IMR-90 (cell line): ENCODE measurements around the gene CST11. TPM values are rescaled to one million over a fixed set of nuclear protein-coding genes. Genes with fewer than 3 reads are reported as not detected.
A peak's percentile ranks its signal among the peaks of the same experiment; 100 is the strongest.

Source experiments
- ATAC-seq: fragments of 200-7000 bp; cut with Tn5 transposase; 2 replicates; pipeline ENCODE4 v1.9.1; 2020; ENCODE audit warnings: low read depth, mild to moderate bottlenecking, moderate library complexity
- BruUV-seq: library from RNA; stranded (reverse); fragments of 400-500 nt; replicated peaks from 2 replicates; lab custom pipeline; 2021; lab: Mats Ljungman, UMichigan
- CTCF ChIA-PET: fragments of 300-600 bp; formaldehyde crosslinking; extraction: SDS; loops from one replicate; lab custom pipeline; 2021; ENCODE audit warnings: antibody characterized with exemption; lab: Yijun Ruan, JAX
- POLR2A ChIA-PET: fragments of 300-600 bp; sonication (Branson Sonifier 250); formaldehyde crosslinking; loops from one replicate; lab custom pipeline; 2022; ENCODE audit warnings: antibody characterized with exemption; ENCODE audit not compliant: unreplicated experiment; lab: Charles Lee
- DNase-seq: peaks from one replicate; pipeline ENCODE4 v3.0.0; 2013
- H2AFZ ChIP-seq: replicated peaks from 2 replicates; pipeline ENCODE3; 2013; ENCODE audit warnings: low read length, mild to moderate bottlenecking; ENCODE audit not compliant: poor library complexity
- H2AK5ac ChIP-seq: 2 replicates; pipeline ENCODE4 v1.6.1; 2013; ENCODE audit warnings: low read depth, low read length, inconsistent platforms
- H2AK9ac ChIP-seq: replicated peaks from 2 replicates; pipeline ENCODE3; 2013; ENCODE audit warnings: mild to moderate bottlenecking, low read depth, low read length, moderate library complexity; ENCODE audit not compliant: poor library complexity
- H2BK120ac ChIP-seq: 2 replicates; pipeline ENCODE4 v1.6.1; 2013; ENCODE audit warnings: low read depth, low read length, inconsistent platforms
- H2BK15ac ChIP-seq: 3 replicates; pipeline ENCODE4 v1.6.1; 2013; ENCODE audit warnings: low read depth, low read length, inconsistent platforms
- H2BK20ac ChIP-seq: 2 replicates; pipeline ENCODE4 v1.6.1; 2013; ENCODE audit warnings: low read depth, mild to moderate bottlenecking, inconsistent platforms, low read length, moderate library complexity
- H2BK5ac ChIP-seq: 2 replicates; pipeline ENCODE4 v1.6.1; 2013; ENCODE audit warnings: mild to moderate bottlenecking, low read depth, low read length, inconsistent platforms; ENCODE audit not compliant: poor library complexity, severe bottlenecking
- H3K14ac ChIP-seq: replicated peaks from 2 replicates; pipeline ENCODE4 v1.6.1; 2013; ENCODE audit warnings: low read depth, low read length, inconsistent platforms
- H3K18ac ChIP-seq: 2 replicates; pipeline ENCODE4 v1.6.1; 2013; ENCODE audit warnings: low read depth, low read length, control low read depth
- H3K23ac ChIP-seq: 2 replicates; pipeline ENCODE4 v1.6.1; 2013; ENCODE audit warnings: low read depth, low read length, inconsistent platforms
- H3K27ac ChIP-seq: 2 replicates; pipeline ENCODE4 v1.5.1; 2013; ENCODE audit warnings: mild to moderate bottlenecking, control low read depth, low read length; ENCODE audit not compliant: insufficient read depth
- H3K27me3 ChIP-seq: 2 replicates; pipeline ENCODE4 v1.6.1; 2013; ENCODE audit warnings: low read length; ENCODE audit not compliant: control insufficient read depth, insufficient read depth
- H3K36me3 ChIP-seq: 2 replicates; pipeline ENCODE4 v1.6.1; 2013; ENCODE audit warnings: low read length, mixed read lengths; ENCODE audit not compliant: control insufficient read depth, insufficient read depth
- H3K4ac ChIP-seq: 2 replicates; pipeline ENCODE4 v1.6.1; 2013; ENCODE audit warnings: low read depth, low read length, inconsistent platforms
- H3K4me1 ChIP-seq: 2 replicates; pipeline ENCODE4 v1.6.1; 2013; ENCODE audit warnings: low read length, mixed read lengths; ENCODE audit not compliant: control insufficient read depth, insufficient read depth
- H3K4me2 ChIP-seq: 2 replicates; pipeline ENCODE4 v1.6.1; 2013; ENCODE audit warnings: low read depth, mild to moderate bottlenecking, control low read depth, low read length, moderate library complexity
- H3K4me3 ChIP-seq: 2 replicates; pipeline ENCODE4 v1.5.1; 2013; ENCODE audit warnings: low read depth, mild to moderate bottlenecking, control low read depth, low read length, moderate library complexity; ENCODE audit not compliant: insufficient read depth
- H3K56ac ChIP-seq: 2 replicates; pipeline ENCODE4 v1.6.1; 2013; ENCODE audit warnings: low read length, inconsistent platforms; ENCODE audit not compliant: insufficient read depth; ENCODE audit errors: extremely low read depth
- H3K79me1 ChIP-seq, 2 experiments: 2 replicates each; pipeline ENCODE4 v1.6.1; 2013; ENCODE audit warnings: low read length in 2 of 2, inconsistent platforms in 1 of 2, low read depth in 1 of 2
- H3K9ac ChIP-seq: 2 replicates; pipeline ENCODE4 v1.6.1; 2013; ENCODE audit warnings: low read depth, low read length, control low read depth
- H3K9me1 ChIP-seq: 2 replicates; pipeline ENCODE4 v1.6.1; 2013; ENCODE audit warnings: low read length, inconsistent platforms; ENCODE audit not compliant: insufficient read depth
- H3K9me3 ChIP-seq: 2 replicates; pipeline ENCODE4 v1.6.1; 2013; ENCODE audit warnings: low read length; ENCODE audit not compliant: control insufficient read depth, insufficient read depth
- H4K20me1 ChIP-seq: 2 replicates; pipeline ENCODE4 v1.6.1; 2013; ENCODE audit warnings: low read length, inconsistent platforms; ENCODE audit not compliant: insufficient read depth
- H4K5ac ChIP-seq: 2 replicates; pipeline ENCODE4 v1.6.1; 2013; ENCODE audit warnings: mild to moderate bottlenecking, low read depth, low read length, control low read depth
- H4K8ac ChIP-seq, 2 experiments: 2 replicates each; pipeline ENCODE4 v1.6.1; 2013; ENCODE audit warnings: low read depth in 2 of 2, low read length in 2 of 2, control low read depth in 1 of 2, inconsistent platforms in 1 of 2
- H4K91ac ChIP-seq: 2 replicates; pipeline ENCODE4 v1.6.1; 2013; ENCODE audit warnings: low read depth, low read length, inconsistent platforms; ENCODE audit not compliant: insufficient read depth
- BHLHE40 ChIP-seq: fragments of 150-350 bp; IDR thresholded peaks from 2 replicates; pipeline ENCODE4 v1.6.1; 2016; ENCODE audit warnings: mild to moderate bottlenecking, low read depth, low read length
- CEBPB ChIP-seq: IDR thresholded peaks from 2 replicates; pipeline ENCODE4 v1.6.1; 2012; ENCODE audit warnings: low read depth, low read length, improper control_type of control experiment
- CHD1 ChIP-seq: IDR thresholded peaks from 2 replicates; pipeline ENCODE4 v1.6.1; 2012; ENCODE audit warnings: low read depth, low read length, improper control_type of control experiment
- CTCF ChIP-seq: conservative IDR thresholded peaks from 2 replicates; pipeline ENCODE4 v1.5.1; 2012; ENCODE audit warnings: mild to moderate bottlenecking, low read depth, low read length, improper control_type of control experiment
- ELK1 ChIP-seq: fragments of 150-350 bp; IDR thresholded peaks from 2 replicates; pipeline ENCODE4 v1.6.1; 2016; ENCODE audit warnings: low read depth, mild to moderate bottlenecking, low read length, moderate library complexity, borderline replicate concordance
- MAFK ChIP-seq: IDR thresholded peaks from 2 replicates; pipeline ENCODE4 v1.6.1; 2012; ENCODE audit warnings: low read depth, low read length, improper control_type of control experiment
- NFE2L2 ChIP-seq: fragments of 150-350 bp; IDR thresholded peaks from 2 replicates; pipeline ENCODE4 v1.6.1; 2016; ENCODE audit warnings: low read depth, mild to moderate bottlenecking, low read length
- POLR2A ChIP-seq: IDR thresholded peaks from 2 replicates; pipeline ENCODE4 v1.6.1; 2012; ENCODE audit warnings: mild to moderate bottlenecking, low read depth, low read length
- RAD21 ChIP-seq: IDR thresholded peaks from 2 replicates; pipeline ENCODE4 v1.6.1; 2012; ENCODE audit warnings: low read length, improper control_type of control experiment
- RCOR1 ChIP-seq: IDR thresholded peaks from 2 replicates; pipeline ENCODE4 v1.6.1; 2012; ENCODE audit warnings: mild to moderate bottlenecking, low read length, improper control_type of control experiment; ENCODE audit not compliant: insufficient replicate concordance
- RFX5 ChIP-seq: IDR thresholded peaks from 2 replicates; pipeline ENCODE4 v1.8.0; 2012; ENCODE audit warnings: low read depth, mild to moderate bottlenecking, low read length, moderate library complexity
- WGBS, 2 experiments: methylation state at CpG; one replicate each; pipeline versions ENCODE4 v1.1.5 to v1.1.7; 2013; ENCODE audit warnings: missing lambda C conversion rate in 2 of 2; ENCODE audit not compliant: insufficient read length in 1 of 2; ENCODE audit errors: extremely low coverage in 2 of 2; 5-methylcytosine and 5-hydroxymethylcytosine counted together
- dilution Hi-C: fragments of 300-500 bp; cut with HindIII; formaldehyde crosslinking; loops from one replicate; pipeline ENCODE4 v1.14.3; 2018; ENCODE audit warnings: low sequenced_read_pairs; ENCODE audit not compliant: unreplicated experiment
- in situ Hi-C: fragments of 300-500 bp; cut with MboI; formaldehyde crosslinking; loops from 3 replicates; pipeline ENCODE4 v1.14.3; 2019; ENCODE audit warnings: low sequenced_read_pairs, inconsistent platforms, mixed read lengths
- intact Hi-C: fragments of 100-400 bp; cut with micrococcal nuclease; formaldehyde crosslinking; loops from 2 replicates; pipeline ENCODE4 v1.10.0; 2022
- polyA plus RNA-seq, 3 experiments: library from polyadenylated mRNA; depleted of rRNA; stranded (reverse); fragments of >200 nt; gene quantifications; 2 replicates each; pipeline ENCODE4 v1.2.3, GENCODE V29; 2012; ENCODE audit warnings: low replicate concordance in 1 of 3
- total RNA-seq: library from RNA; depleted of rRNA; stranded (reverse); fragments of >200 nt; gene quantifications from 2 replicates; pipeline ENCODE4 v1.2.3, GENCODE V29; 2012

CST11 gene
- total and polyA plus RNA-seq, 2 of the 4 experiments (the other 2 are of a cell fraction), result not detected

GRCh38 chr20:23412026-23412425, 40.6 kb downstream of the CST11 start:
- Histone ChIP-seq H4K20me1 (peaks cover 42% of the 10 kb centered on the region), H3K27ac (no peak overlapping the region), H3K4me2 (peak overlapping the region; percentile 52), H3K56ac (no peak overlapping the region), H2BK20ac (no peak overlapping the region), H3K4me1 (peaks cover 7% of the 10 kb centered on the region), H2AFZ (no peak overlapping the region), H4K8ac (no peak overlapping the region), H3K23ac (no peak overlapping the region), H2BK15ac (no peak overlapping the region), H4K5ac (no peak overlapping the region), H2AK5ac (no peak overlapping the region; the same call in 1 of the 2 replicates), H3K18ac (no peak overlapping the region), H3K36me3 (no peaks in the 10 kb centered on the region), H2BK120ac (no peak overlapping the region), H3K4ac (no peak overlapping the region), H3K9me1 (0 out of 2 replicates have a peak, but pooled peaks cover 6% of the 10 kb centered on the region), H4K91ac (no peak overlapping the region), H3K14ac (0 out of 2 replicates have a peak overlapping the region, but pooled peaks have one; percentile 67), H3K79me1 (peaks cover 11 to 54% of the 10 kb centered on the region in 2 experiments), H2BK5ac (no peak overlapping the region), H3K4me3 (no peak overlapping the region), H3K9me3 (no peaks in the 10 kb centered on the region), H3K27me3 (no peaks in the 10 kb centered on the region), H2AK9ac (no peak overlapping the region), H3K9ac (no peak overlapping the region; the same call in 1 of the 2 replicates)
- ATAC-seq (peak; percentile 55), DNase-seq (peak; percentile 7)
- intact Hi-C loops, result no loop called here
- BruUV-seq, result no TSS peak
- WGBS, 2 experiments, result no CpG with 5 or more reads among the region's 1 CpG
- in situ Hi-C loops, result no loop called here
- POLR2A ChIA-PET, result no interaction called here
- CTCF ChIA-PET, result no interaction called here
- TF ChIP-seq CEBPB (no peak), RFX5 (no peak), CTCF (no peak), RCOR1 (no peak), ELK1 (no peak), BHLHE40 (no peak; the same call in 1 of the 2 replicates), POLR2A (no peak), MAFK (no peak), NFE2L2 (no peak), RAD21 (no peak), CHD1 (no peak)
- dilution Hi-C loops, result no loop called here
